ENCODE results near the gene FRRS1.

FRRS1 gene

GRCh38 chr1:99728494-99729235 is 37.8 kb downstream of the FRRS1 start:
- no peak for DNase-seq (ENCODE audit: low read depth in 2 of 2)

GRCh38 chr1:99727575-99728185 is 38.8 kb downstream of the FRRS1 start:
- DNase-seq (ENCODE audit: low read depth in 2 of 2): no peak

- no peak for DNase-seq (ENCODE audit: low read depth in 2 of 2)
These were observed 39.6 kb downstream of the FRRS1 start for GRCh38 chr1:99726818-99727217.

GRCh38 chr1:99726407-99726806 is 40.0 kb downstream of the FRRS1 start:
- no peak for DNase-seq (ENCODE audit: low read depth in 2 of 2)

GRCh38 chr1:99725996-99726395 is 40.4 kb downstream of the FRRS1 start:
- no peak for DNase-seq (ENCODE audit: low read depth in 2 of 2)

- DNase-seq (ENCODE audit: low read depth in 2 of 2): no peak
These were observed 43.2 kb downstream of the FRRS1 start for GRCh38 chr1:99723251-99723650.

- no peak for DNase-seq (ENCODE audit: low read depth in 2 of 2)
These were observed 49.4 kb downstream of the FRRS1 start for GRCh38 chr1:99717005-99717404.

- DNase-seq (ENCODE audit: low read depth in 2 of 2): no peak
These were observed 53.4 kb downstream of the FRRS1 start for GRCh38 chr1:99713006-99713405.

GRCh38 chr1:99710994-99711393 is 55.4 kb downstream of the FRRS1 start:
- no peak for DNase-seq (ENCODE audit: low read depth in 2 of 2)

- peak; percentile 29 to 51 for DNase-seq (ENCODE audit: low read depth in 2 of 2)
These were observed 58.8 kb downstream of the FRRS1 start for GRCh38 chr1:99707535-99708142.

GRCh38 chr1:99705385-99705784 is 61.0 kb downstream of the FRRS1 start:
- no peak for DNase-seq (ENCODE audit: low read depth in 2 of 2)

- DNase-seq (ENCODE audit: low read depth in 2 of 2): no peak
These were observed 62.0 kb downstream of the FRRS1 start for GRCh38 chr1:99704356-99704816.

GRCh38 chr1:99702221-99702620 is 64.2 kb downstream of the FRRS1 start:
- DNase-seq (ENCODE audit: low read depth in 2 of 2): no peak

- DNase-seq (ENCODE audit: low read depth in 2 of 2): no peak
These were observed 66.4 kb downstream of the FRRS1 start for GRCh38 chr1:99700020-99700419.

GRCh38 chr1:99697580-99697979 is 68.9 kb downstream of the FRRS1 start:
- no peak for DNase-seq (ENCODE audit: low read depth in 2 of 2)

GRCh38 chr1:99696616-99697015 is 69.8 kb downstream of the FRRS1 start:
- no peak for DNase-seq (ENCODE audit: low read depth in 2 of 2)

GRCh38 chr1:99691175-99691574 is 75.3 kb downstream of the FRRS1 start:
- no peak for DNase-seq (ENCODE audit: low read depth in 2 of 2)

- peak; percentile 12 to 34 for DNase-seq (ENCODE audit: low read depth in 2 of 2)
These were observed 80.8 kb downstream of the FRRS1 start for GRCh38 chr1:99685516-99686180.

GRCh38 chr1:99682291-99682751 is 84.1 kb downstream of the FRRS1 start:
- DNase-seq (ENCODE audit: low read depth in 2 of 2): no peak

- no peak for DNase-seq (ENCODE audit: low read depth in 2 of 2)
These were observed 84.9 kb downstream of the FRRS1 start for GRCh38 chr1:99681583-99681982.

GRCh38 chr1:99680270-99680669 is 86.2 kb downstream of the FRRS1 start:
- DNase-seq (ENCODE audit: low read depth in 2 of 2): no peak

GRCh38 chr1:99677416-99677815 is 89.0 kb downstream of the FRRS1 start:
- DNase-seq (ENCODE audit: low read depth in 2 of 2): no peak

Measured in activated CD4-positive, alpha-beta T cell treated with anti-CD3 and anti-CD28 coated beads for 24 hours (primary cell).